Astrocyte of the cerebellum (primary cell): ENCODE data around the gene ADIPOR2.

Experiments
- DNase-seq: peaks from one replicate; pipeline ENCODE4 v3.0.0-alpha.2; 2011; ENCODE audit warnings: low read depth
- H3K4me3 ChIP-seq: 2 replicates; pipeline ENCODE4 v1.5.1; 2011; ENCODE audit warnings: mild to moderate bottlenecking, low read depth, low read length, moderate library complexity
- in situ Hi-C: cut with HindIII; loops from 2 replicates; pipeline ENCODE4 v1.10.0; 2017; ENCODE audit warnings: low sequenced_read_pairs
- TF ChIP-seq, protein P1 (sequence below): IDR thresholded peaks from 2 replicates; pipeline ENCODE4 v1.5.1; 2012; ENCODE audit warnings: low read length, low read depth, moderate library complexity, mild to moderate bottlenecking; ENCODE audit errors: missing control alignments

Gene ADIPOR2

DNA sequence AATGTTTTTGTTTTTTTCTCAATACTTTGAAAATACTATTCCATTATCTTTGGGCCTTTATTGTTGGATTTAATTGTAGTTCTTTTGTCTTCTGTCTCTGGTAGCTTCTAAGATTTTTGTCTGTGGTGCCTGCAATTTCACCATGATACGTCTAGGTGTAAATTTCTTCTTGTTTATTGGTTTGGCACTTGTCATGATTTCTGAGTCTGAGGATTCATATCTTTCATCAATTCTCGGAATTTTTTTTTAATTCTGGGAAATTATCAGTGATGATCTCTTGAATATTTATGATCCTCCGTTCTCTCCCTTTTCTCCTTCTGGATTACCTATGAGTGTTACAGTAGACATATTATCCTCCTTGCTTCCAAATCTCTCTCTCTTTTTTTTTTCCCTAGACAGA is 14.8 kb upstream of the ADIPOR2 start:
- no peak for DNase-seq
- TF ChIP-seq, protein P1, sequence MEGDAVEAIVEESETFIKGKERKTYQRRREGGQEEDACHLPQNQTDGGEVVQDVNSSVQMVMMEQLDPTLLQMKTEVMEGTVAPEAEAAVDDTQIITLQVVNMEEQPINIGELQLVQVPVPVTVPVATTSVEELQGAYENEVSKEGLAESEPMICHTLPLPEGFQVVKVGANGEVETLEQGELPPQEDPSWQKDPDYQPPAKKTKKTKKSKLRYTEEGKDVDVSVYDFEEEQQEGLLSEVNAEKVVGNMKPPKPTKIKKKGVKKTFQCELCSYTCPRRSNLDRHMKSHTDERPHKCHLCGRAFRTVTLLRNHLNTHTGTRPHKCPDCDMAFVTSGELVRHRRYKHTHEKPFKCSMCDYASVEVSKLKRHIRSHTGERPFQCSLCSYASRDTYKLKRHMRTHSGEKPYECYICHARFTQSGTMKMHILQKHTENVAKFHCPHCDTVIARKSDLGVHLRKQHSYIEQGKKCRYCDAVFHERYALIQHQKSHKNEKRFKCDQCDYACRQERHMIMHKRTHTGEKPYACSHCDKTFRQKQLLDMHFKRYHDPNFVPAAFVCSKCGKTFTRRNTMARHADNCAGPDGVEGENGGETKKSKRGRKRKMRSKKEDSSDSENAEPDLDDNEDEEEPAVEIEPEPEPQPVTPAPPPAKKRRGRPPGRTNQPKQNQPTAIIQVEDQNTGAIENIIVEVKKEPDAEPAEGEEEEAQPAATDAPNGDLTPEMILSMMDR, result no peak
- in situ Hi-C loops, result no loop called here
- H3K4me3 ChIP-seq, result no peak overlapping the region

DNA sequence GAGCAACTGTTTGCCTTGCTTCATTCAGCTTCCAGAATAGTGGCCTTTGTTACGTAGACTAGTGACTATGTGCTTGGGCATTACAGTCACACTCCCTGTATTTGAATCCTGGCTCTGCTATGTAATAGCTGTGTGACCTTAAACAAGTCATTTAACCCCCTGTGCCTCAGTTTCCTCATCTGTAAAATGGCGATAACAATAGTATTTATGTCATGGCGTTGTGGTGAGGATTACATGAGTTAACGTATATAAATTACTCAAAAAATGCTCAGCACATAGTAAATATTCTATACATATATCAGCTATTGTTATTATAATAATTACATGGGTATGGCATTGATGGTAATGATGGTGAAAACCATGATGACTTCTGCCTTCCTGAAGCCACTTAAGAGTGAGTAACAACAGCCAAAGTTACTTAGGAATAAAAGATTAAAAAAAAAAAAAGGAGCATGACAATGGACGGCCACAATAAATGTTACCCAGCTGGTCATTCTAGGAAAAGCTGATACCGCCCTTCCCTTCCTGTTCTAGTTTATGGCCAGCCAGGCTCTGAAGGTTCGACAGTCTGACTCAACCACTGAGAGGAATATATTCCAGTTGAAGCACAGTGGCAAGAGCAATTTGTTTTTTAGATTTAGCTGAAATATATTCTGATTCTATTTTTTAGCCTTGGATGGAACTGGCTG is 9.9 kb upstream of the ADIPOR2 start:
- TF ChIP-seq, protein P1, result no peak
- no peak overlapping the region for H3K4me3 ChIP-seq
- no peak for DNase-seq
- in situ Hi-C loops, result no loop called here

DNA sequence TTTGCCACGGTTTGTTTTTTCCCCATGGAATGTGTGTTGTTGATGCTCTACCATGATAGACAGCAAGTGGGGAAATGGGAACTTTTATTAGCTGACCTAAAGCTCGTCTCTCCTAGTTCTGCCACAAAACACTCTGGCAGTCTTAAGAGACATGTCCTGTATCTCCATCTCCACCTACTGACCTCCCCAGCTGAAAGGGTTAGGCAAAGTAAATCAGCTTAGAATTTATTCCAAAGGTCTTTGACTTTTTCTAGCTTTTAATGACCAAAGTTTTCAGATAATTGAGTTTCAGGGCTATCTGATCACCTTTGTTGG is 9.4 kb upstream of the ADIPOR2 start:
- in situ Hi-C loops, result no loop called here
- TF ChIP-seq, protein P1, result no peak
- no peak overlapping the region for H3K4me3 ChIP-seq
- no peak for DNase-seq

DNA sequence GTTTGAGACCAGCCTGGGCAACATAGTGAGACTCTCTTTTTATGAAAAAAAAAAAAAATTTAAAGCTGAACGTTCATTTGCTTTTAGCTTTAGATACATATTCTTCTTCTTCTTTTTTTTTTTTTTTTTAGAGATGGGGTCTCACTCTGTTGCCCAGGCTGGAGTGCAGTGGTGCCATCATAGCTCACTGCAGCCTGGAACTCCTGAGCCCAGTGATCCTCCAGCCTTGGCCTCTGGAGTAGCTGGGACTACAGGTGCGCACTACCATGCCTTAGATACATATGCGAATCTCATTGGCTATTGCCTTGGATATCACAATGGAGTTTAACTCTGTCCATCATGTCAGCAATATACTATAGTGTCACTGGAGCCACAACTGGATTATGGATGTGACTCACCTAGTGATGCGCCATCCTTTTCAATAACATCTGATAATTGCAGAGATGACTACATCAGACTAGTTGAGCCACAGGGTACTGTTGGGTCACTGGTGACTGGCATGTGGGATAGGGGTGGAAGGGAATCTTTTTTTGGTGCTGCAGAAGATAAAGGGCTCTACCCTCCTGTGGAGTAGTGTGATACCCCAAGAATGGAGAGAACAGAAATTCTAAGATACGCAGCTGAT is 2.7 kb upstream of the ADIPOR2 start:
- DNase-seq, result no peak
- H3K4me3 ChIP-seq, result no peak overlapping the region
- in situ Hi-C loops, result no loop called here
- TF ChIP-seq, protein P1, result no peak

DNA sequence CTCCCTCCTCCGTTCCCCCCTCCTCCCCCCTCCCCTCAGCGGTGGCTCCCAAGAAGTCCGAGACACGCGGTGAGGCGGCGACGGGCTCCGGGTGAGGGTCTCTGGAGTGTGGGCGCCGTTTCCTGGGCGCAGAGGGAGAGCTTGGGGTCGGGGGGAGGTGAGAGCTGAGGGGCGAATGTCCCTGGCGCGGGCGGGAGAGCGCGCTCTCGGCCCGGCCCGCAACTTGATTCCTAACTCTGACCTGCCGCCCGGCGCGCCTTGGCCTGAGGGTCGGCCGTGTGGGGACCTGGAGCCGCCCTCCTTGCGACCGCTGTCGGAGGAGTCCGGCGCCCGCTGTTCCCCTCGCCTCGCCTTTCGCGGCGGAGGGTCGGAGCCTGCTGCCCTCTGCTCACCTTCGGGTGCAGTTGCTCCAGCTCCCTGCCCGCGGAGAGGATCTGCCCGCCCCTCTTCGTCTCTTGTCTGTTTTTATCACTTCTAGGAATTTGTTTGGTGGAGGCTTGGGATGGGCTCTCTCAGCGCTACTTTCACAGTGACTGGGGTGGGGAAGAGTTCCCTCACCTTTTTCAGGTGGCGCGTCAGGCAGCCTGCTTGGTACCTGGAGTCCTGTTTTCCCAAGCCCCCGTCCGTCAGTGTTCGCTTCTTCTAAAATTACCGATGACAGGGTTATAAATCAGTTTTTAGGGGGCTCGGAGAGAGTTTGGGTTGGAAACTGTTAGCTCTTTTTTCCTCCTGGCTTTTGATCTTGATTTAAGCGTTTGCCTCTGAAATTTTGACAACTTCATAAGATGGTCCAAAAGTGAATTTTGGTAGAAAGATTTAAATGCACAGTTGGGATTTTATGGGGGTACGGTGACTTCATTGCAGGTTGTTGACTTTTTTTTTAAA is 495 bp downstream of the ADIPOR2 start:
- H3K4me3 ChIP-seq, result peak overlapping the region; percentile 81
- in situ Hi-C loops, result no loop called here
- DNase-seq, result no peak
- TF ChIP-seq, protein P1, result no peak

DNA sequence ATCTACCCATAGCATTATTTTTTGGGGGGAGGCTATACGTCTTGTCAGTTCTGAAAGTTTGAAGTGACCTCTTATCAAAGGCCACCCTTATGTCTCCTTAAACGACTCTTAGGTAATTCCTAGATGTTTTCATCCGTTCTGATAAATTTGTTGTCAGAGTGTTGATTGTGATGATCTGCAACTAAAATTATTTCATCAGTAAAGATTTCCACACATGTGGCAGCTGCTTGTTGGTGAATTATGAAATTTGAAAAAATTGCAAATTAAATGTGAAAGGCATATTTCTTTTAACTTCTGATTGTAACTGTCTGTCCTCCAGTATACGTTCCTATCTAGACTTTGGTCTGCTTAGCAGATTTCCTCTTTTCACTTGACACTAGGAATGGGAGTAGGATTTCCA is 1.4 kb downstream of the ADIPOR2 start:
- DNase-seq, result no peak
- in situ Hi-C loops, result no loop called here
- TF ChIP-seq, protein P1, result no peak
- peak overlapping the region; percentile 81 for H3K4me3 ChIP-seq
